ENCODE data around the gene FRMPD4. TPM values are rescaled to one million over a fixed set of nuclear protein-coding genes. Genes with fewer than 3 reads are reported as not detected.

FRMPD4 gene
- total and polyA plus RNA-seq, 10 donors: not detected

- Histone ChIP-seq H3K4me1 (no peaks in the 10 kb centered on the region), H3K27me3 (replicated peaks in 1 of 7) (peaks cover 0 to 12% (median 0%) of the 10 kb centered on the region in 7 donors), H3K36me3 (no peaks in the 10 kb centered on the region), H3K9me3 (no peaks in the 10 kb centered on the region), H3K27ac (no peak overlapping the region), H3K4me3 (no peak overlapping the region)
- intact Hi-C loops (cut with DNase I; ENCODE audit: low total_unique reads): loop anchor here (10.0 kb wide), 1 partner anchor 61 kb away; no protein-coding TSS in a partner anchor
- TF ChIP-seq POLR2AphosphoS5 (IDR thresholded peaks at IDR 0.05) (no peak), POLR2A (IDR thresholded peaks at IDR 0.05) (no peak)
- TF ChIP-seq, protein P1, sequence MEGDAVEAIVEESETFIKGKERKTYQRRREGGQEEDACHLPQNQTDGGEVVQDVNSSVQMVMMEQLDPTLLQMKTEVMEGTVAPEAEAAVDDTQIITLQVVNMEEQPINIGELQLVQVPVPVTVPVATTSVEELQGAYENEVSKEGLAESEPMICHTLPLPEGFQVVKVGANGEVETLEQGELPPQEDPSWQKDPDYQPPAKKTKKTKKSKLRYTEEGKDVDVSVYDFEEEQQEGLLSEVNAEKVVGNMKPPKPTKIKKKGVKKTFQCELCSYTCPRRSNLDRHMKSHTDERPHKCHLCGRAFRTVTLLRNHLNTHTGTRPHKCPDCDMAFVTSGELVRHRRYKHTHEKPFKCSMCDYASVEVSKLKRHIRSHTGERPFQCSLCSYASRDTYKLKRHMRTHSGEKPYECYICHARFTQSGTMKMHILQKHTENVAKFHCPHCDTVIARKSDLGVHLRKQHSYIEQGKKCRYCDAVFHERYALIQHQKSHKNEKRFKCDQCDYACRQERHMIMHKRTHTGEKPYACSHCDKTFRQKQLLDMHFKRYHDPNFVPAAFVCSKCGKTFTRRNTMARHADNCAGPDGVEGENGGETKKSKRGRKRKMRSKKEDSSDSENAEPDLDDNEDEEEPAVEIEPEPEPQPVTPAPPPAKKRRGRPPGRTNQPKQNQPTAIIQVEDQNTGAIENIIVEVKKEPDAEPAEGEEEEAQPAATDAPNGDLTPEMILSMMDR (IDR thresholded peaks at IDR 0.05 in 8 of 11, conservative IDR thresholded peaks at IDR 0.05 in 3 of 11): no peak
- no peak for DNase-seq
Observed at GRCh38 chrX:12554206-12554605, 415.9 kb downstream of the FRMPD4 start.

- intact Hi-C loops (cut with DNase I; ENCODE audit: low total_unique reads): no loop called here
Observed at GRCh38 chrX:12563121-12563520, 424.8 kb downstream of the FRMPD4 start.

DNA sequence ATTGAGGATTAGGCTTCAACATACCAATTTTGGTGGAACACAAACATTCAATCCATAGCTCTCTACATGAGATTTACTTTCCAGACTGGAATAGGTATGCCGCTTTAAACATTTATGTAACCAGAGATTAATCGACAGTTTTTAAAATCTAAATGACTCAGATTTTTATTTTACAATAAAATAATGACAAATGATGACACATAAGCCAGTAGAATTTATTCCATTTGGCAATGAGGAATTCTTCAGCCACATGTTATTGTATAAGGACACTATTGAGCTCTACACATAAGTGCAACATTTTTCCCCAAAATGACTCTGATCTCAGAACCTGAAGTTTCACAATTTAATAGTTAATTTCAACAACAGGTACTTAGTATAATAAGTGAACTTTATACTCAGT lies 425.9 kb downstream of the FRMPD4 start:
- H3K36me3 ChIP-seq: no peaks in the 10 kb centered on the region
- H3K27me3 ChIP-seq (replicated peaks in 1 of 7): no peaks in the 10 kb centered on the region
- DNase-seq: no peak
- WGBS, 5 donors: 83 to 98% (median 87%) methylated on average over 2 of the region's 2 CpGs
- H3K4me3 ChIP-seq: no peak overlapping the region
- no peak overlapping the region for H3K27ac ChIP-seq
- no peaks in the 10 kb centered on the region for H3K9me3 ChIP-seq
- TF ChIP-seq POLR2AphosphoS5 (IDR thresholded peaks at IDR 0.05) (no peak), POLR2A (IDR thresholded peaks at IDR 0.05) (no peak)
- TF ChIP-seq, protein P1 (IDR thresholded peaks at IDR 0.05 in 8 of 11, conservative IDR thresholded peaks at IDR 0.05 in 3 of 11): no peak
- intact Hi-C loops (cut with DNase I; ENCODE audit: low total_unique reads): no loop called here
- H3K4me1 ChIP-seq: no peaks in the 10 kb centered on the region

More at GRCh38 chrX:12563121-12563520, 424.8 kb downstream of the FRMPD4 start:
- DNase-seq: no peak
- Histone ChIP-seq H3K27ac (no peak overlapping the region), H3K27me3 (replicated peaks in 1 of 7) (no peaks in the 10 kb centered on the region), H3K4me1 (no peaks in the 10 kb centered on the region), H3K36me3 (no peaks in the 10 kb centered on the region), H3K9me3 (no peaks in the 10 kb centered on the region), H3K4me3 (no peak overlapping the region)
- WGBS, 5 donors: 64 to 96% (median 94%) methylated on average over 1 of the region's 1 CpG
- TF ChIP-seq POLR2AphosphoS5 (IDR thresholded peaks at IDR 0.05) (no peak), POLR2A (IDR thresholded peaks at IDR 0.05) (no peak)
- TF ChIP-seq, protein P1 (IDR thresholded peaks at IDR 0.05 in 8 of 11, conservative IDR thresholded peaks at IDR 0.05 in 3 of 11): no peak

DNA sequence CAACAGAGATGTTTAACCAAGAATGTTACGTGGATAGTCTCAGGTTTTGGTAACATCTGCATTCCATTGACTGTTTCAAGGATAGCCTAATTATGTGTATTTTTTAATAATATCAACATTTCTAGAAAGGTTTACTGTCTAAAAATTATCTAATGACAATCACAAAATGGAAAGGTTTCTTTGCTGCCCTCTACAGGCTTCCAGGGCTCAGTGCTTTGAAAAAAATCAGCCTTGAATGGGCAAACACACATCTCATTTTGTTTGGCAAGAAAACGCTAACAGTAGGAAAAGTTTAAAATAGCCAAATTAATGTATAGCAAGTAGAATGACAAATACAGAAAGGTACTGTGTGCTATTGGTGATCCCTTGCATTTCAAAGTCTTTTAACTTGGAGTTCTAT lies 429.6 kb downstream of the FRMPD4 start:
- no peak overlapping the region for H3K27ac ChIP-seq
- whole genome bisulfite sequencing, 5 donors: 34 to 57% (median 55%) methylated on average over 2 of the region's 2 CpGs
- no peaks in the 10 kb centered on the region for H3K36me3 ChIP-seq
- H3K4me3 ChIP-seq: no peak overlapping the region
- no peak for DNase-seq
- H3K4me1 ChIP-seq: no peaks in the 10 kb centered on the region
- intact Hi-C loops (cut with DNase I; ENCODE audit: low total_unique reads): no loop called here
- H3K9me3 ChIP-seq: no peaks in the 10 kb centered on the region
- no peaks in the 10 kb centered on the region for H3K27me3 ChIP-seq (replicated peaks in 1 of 7)
- no peak for TF ChIP-seq POLR2AphosphoS5 (IDR thresholded peaks at IDR 0.05)
- TF ChIP-seq, protein P1 (IDR thresholded peaks at IDR 0.05 in 8 of 11, conservative IDR thresholded peaks at IDR 0.05 in 3 of 11): peak in 7 of 11 experiments; percentile 20 to 52 (median 48)
